HG03460 (cell line): ENCODE data around the gene TCERG1L.
"Not testable (repeated sequence)": the region's sequence is repeated elsewhere in the genome, so short reads cannot be mapped to it uniquely, and the experiment has no call there.

Experiments used
- ATAC-seq: cut with Tn5 transposase; IDR thresholded peaks from one replicate; pipeline ENCODE4 v1.9.1; 2021; ENCODE audit not compliant: unreplicated experiment

TCERG1L gene

GRCh38 chr10:131149586-131149985 lies 161.9 kb downstream of the TCERG1L start:
- ATAC-seq = no peak

GRCh38 chr10:131149111-131149510 lies 162.4 kb downstream of the TCERG1L start:
- ATAC-seq = no peak

- no peak for ATAC-seq
Measured at GRCh38 chr10:131148270-131148669, 163.3 kb downstream of the TCERG1L start.

- ATAC-seq = no peak
Measured at GRCh38 chr10:131147301-131147975, 164.1 kb downstream of the TCERG1L start.

GRCh38 chr10:131146790-131147189 lies 164.7 kb downstream of the TCERG1L start:
- no peak for ATAC-seq

GRCh38 chr10:131145756-131146155 lies 165.8 kb downstream of the TCERG1L start:
- ATAC-seq = no peak

- ATAC-seq = no peak
Measured at GRCh38 chr10:131144711-131145375, 166.7 kb downstream of the TCERG1L start.

- ATAC-seq = no peak
Measured at GRCh38 chr10:131144196-131144595, 167.3 kb downstream of the TCERG1L start.

GRCh38 chr10:131143425-131144165 lies 167.9 kb downstream of the TCERG1L start:
- ATAC-seq = no peak

GRCh38 chr10:131142517-131143380 lies 168.8 kb downstream of the TCERG1L start:
- ATAC-seq = no peak

- no peak for ATAC-seq
Measured at GRCh38 chr10:131141645-131142516, 169.6 kb downstream of the TCERG1L start.

GRCh38 chr10:131141207-131141606 lies 170.3 kb downstream of the TCERG1L start:
- ATAC-seq = no peak

GRCh38 chr10:131140606-131141005 lies 170.9 kb downstream of the TCERG1L start:
- no peak for ATAC-seq

- ATAC-seq = no peak
Measured at GRCh38 chr10:131137223-131137622, 174.3 kb downstream of the TCERG1L start.

GRCh38 chr10:131136336-131136735 lies 175.2 kb downstream of the TCERG1L start:
- not testable (repeated sequence) for ATAC-seq

GRCh38 chr10:131135716-131136115 lies 175.8 kb downstream of the TCERG1L start:
- ATAC-seq = no peak

- no peak for ATAC-seq
Measured at GRCh38 chr10:131134651-131135050, 176.9 kb downstream of the TCERG1L start.

- ATAC-seq = no peak
Measured at GRCh38 chr10:131134001-131134576, 177.4 kb downstream of the TCERG1L start.

- ATAC-seq = no peak
Measured at GRCh38 chr10:131132681-131133080, 178.8 kb downstream of the TCERG1L start.
